HUDEP-2 (cell line): Measurements from ENCODE around the gene GIPC2.

ENCODE experiments used
- DNase-seq, 76 experiments: peaks; one replicate each; lab custom pipeline; 2025; ENCODE audit not compliant: unreplicated experiment in 76 of 76; lab: John Stamatoyannopoulos, UW

GIPC2 gene

DNA sequence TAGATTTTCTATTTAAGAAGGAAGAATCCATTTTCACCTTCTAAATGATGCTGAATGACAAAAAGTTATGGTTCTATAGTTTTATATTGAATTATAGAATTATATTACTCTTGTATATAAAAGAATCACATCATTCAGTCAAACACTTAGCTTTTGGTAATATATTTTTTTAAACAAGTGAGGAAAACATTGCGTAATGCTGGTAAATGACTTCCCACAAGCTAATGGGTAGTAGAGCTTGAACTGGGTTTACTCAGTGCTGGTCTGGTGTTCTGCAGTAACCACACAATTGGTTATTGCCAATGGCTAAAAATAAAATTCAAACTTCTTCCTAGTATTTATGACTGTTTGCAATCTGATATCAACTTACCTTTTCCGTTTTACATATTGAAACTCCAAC, 10.6 kb upstream of the GIPC2 start:
- no peak for DNase-seq

DNA sequence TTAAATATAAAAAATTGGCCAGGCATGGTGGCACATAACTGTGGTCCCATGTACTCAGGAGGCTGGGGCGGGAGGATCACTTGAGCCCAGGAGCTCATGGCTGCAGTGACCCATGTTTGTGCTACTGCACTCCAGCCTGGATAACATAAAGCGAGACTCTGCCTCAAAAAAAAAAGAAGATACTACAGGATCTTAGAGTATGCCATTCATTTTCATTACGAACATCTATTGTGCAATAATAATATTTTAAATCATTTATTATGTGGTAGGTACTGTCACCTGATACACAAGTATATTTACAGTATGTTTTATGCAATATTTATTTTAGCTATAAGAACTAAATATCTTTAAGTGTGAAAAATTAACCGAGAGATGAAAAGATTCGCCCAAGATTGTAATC, 9.3 kb upstream of the GIPC2 start:
- DNase-seq = no peak

DNA sequence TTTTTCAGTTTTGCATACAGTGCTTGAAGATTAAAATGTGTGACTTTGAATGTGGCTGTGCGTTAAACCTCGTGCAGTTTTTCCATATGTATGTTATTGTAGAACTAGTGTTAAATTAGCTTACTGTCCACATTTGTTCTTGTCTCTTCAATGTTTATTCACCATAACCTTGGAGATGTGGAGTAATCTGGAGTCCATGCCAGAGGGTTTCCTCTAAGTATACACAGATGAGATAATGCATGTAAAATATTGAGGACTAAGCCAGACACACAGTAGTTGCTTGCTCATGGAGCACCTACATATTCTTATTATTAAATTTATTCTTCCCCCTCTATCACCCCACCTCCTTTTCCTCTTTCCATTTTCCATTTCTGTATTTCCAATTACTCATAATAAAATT, 7.7 kb upstream of the GIPC2 start:
- no peak for DNase-seq

DNA sequence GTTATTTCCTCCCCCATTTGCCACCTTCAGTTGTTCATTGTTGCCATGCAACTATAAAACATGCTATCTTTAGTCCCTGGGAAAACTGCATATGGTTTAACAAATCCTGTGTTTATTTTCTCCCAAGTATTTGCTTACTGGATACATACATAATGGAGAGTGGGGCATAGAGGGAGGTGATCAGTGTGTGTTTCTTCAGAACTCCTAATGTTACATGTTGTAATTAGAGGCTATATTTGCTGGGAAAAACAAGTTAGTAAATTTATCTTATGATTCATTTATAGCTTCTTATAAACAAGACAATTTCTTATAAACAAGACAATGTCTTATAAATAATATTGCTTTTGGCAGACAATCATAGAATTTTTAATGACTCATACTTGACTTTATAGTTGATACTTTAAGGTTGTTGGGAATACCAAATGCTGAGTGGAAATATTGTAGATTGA, 7.3 kb upstream of the GIPC2 start:
- DNase-seq = no peak

DNA sequence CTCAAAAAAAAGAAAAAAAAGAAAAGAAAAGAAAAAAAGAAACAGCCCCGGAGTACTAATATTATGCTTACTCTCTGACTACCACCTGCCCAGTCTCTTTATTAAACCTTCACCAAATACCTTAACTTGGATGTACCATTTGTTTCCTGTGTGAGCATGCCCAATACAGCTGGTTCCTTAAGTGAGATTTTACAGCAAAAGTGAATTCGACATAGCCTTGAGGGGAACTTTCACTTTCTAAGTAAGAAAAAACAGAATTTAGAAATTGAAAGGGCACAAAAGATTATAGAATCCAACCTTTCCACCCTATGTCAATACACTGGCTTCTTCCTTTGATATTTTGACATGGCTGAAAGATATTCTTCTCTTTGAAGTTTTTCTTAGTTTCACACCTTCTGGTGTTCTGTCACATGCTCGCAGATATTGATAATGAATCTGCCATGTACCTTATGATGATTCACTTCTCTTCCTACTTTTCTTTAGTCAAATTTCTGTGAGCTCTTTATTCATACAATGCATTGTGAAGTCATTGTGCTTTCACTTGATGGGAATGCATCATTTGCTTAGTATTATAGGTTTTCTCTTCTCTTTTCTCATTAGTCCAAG, 5.2 kb upstream of the GIPC2 start:
- DNase-seq = no peak

DNA sequence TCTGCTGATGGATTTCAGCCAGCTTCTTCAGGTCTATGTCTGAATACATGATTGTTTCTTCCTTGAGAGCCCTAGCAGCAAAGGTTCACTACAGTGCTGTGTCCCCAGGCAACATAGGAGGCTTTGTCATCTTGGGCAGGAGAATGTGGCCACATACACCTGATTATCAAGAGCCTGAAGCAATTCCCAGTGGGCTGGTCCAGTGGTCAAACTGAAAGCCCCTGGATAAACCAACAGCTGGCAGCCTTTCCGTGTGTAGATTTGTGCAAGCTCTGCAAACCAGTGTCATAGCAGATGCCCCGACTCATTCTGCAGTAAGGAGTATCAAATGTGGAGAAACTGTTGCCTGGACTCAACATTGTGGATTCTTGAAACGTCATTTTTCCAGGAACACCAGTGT, 2.3 kb upstream of the GIPC2 start:
- no peak for DNase-seq

DNA sequence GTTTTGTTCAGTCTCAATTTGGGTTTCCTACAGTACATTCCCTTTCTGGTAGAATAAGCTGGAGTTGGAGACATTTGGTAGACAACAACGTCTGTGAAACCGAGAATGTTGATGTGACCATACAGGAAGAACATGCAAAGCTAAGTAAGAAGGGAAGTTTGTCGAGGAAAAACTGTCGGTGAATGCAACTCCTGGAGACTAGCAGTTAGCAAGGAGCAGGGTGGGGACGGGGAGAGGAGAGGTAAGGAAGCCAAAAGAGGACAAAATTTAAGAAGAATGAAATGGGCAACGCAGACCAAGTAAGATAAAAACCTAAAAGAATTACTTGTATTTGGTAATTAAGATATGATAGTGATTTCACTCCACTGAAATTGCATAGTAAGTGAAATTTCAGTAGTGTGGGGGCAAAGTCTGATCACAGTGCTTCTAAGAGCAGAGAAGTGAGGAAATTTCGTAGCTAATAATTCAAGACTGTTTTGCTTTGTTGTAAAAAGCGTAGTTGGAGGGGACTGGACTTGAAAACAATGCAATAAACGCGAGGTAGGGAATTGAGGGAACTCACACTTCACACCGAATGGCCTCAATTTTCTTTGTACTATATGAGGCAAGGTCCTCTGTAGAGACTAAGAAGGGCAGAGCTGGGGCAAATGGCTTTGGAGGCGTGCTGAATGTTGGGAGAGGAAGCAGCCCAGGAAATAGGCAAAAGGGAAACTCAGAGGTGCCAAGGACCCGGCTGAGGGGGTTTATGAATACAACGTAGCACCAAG, 787 bp upstream of the GIPC2 start:
- no peak for DNase-seq

DNA sequence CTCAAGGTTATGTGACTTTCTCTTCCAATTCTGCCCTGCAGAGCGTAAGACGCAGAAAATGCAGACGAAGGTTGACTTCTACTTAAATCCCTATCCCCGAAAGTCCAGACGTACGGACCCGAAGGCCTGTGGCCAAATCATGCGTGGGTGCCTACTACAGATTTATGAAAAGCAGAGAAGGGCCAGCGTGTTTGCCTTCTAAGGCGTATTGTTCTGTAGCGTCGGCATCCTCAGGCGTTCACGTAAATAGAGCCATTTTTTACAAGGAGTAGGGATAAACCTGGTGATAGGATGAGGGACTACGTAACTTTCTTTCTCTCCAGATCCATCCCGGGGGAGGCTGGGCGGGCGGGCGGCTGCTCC, 222 bp upstream of the GIPC2 start:
- DNase-seq = no peak

DNA sequence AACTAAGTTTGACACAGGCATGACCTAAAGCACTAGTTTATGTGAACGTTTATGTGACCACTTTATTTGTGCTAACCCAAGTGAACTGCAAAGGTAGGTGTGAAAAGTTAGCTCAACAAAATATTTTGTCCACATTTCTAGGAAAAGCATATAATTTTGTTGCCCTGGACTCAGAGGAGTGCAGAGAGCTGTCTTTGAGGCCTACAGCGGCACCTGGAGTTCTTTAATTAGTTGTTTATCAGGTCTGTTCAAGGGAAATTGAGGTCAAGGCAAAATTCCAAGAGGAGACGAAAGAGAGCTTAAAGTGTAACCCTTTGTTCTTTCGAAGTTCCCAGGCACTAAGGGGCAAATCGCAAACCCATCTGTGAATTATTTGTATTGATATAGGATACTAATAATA, 1.3 kb downstream of the GIPC2 start:
- DNase-seq = no peak

DNA sequence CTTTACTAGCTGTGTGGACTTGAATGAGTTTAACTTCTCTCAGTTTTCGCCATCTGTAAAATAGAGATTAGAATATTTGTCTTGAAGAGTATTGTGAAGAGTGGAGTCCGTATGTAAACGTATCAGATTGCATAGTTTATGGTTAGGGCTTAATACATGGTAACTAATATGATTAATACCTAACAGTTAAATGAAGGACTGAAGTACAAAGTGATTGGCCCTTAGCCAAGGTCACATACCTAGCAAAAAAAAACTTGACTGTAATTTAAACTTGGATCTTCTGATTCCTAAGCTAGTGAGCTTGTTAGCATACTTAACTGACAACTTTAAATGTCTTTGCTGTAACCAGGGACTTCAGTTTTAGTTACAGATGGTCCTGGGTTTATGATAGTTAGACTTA, 1.9 kb downstream of the GIPC2 start:
- DNase-seq = no peak

DNA sequence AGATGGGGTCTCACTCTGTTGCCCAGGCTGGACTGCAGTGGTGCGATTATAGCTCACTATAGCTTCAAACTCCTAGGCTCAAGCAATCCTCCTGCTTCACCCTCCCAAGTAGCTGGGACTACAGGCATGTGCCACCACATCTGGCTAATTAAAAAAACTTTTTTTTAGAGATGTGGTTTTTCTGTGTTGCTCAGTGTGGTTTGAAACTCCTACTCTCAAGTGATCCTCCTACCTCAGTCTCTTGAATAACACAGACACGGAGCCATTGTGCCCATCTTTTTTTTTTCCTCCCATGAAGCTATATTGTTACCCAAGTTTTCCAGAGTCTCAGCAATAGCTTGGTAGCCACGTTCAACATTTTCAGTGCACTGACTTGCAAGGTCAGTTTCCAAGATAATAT, 2.7 kb downstream of the GIPC2 start:
- DNase-seq = no peak

DNA sequence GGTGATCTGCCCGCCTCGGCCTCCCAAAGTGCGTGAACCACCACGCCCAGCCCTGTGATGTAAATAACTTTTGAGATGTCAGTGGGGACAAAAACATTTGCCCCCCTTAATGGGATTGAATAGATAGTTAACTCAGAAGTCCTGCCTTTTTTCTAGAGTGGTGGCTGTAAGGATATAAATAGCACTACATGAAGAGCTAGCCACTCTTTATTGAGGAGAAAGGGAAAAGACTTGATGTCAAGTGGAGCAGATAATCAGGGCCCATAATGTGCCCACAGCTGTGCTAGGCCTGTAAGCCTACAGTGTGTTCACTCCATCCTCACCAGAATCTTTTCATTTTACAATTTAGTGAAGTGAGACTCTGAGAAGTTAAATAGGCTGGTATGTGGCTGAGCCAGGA, 3.6 kb downstream of the GIPC2 start:
- DNase-seq = no peak

DNA sequence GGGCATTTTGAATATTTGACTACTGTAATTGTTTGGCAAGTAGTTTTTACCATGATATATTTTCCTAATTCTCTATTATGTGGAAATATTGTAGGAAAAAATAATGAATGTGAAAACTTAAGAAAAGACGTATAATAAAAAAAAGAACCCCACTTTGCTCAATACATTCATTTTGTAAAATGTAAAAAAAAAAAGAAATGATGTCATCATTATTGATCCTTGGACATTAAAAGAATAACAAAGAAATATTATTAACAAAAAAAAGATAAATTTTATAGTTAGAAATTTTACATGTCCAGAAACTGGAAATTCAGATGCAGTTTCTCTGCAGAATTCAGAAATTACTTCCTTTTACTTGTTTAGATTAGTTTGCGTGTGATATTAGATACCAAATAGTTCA, 5.2 kb downstream of the GIPC2 start:
- DNase-seq = no peak

DNA sequence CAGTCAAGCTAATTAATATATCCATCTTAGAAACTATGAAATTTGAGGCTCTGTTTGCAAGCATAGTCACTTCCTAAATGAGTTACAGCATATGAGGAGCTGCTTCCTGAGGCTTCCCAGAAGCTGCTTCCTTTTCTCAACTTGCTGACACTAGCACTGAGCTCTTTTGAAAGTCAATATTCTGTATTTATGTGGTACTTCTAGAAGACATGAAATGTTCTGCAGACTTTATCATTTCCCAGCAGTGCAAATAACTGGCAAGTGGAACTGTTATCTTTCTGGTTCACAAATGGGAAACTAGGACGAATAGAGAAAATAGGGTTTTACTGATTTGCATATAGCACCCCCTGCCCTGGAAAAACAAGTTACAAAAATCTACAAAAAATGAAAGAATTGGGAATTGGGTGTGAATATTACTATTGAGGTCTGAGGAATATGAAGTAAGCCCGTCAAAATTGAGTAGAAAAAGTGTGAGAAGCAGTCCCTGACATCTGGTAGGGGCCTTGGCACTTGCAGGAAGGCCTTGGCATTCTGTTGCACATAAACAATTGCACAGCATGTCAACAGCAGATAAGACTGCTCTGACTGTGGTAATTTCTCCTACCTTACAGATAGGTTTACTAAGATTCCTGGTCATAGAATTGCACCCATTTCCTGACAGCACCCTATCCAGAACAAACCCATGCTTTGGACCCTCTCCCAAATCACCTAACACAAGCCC, 7.1 kb downstream of the GIPC2 start:
- peak in 46 of 76 experiments; percentile 4 to 79 (median 34) for DNase-seq

DNA sequence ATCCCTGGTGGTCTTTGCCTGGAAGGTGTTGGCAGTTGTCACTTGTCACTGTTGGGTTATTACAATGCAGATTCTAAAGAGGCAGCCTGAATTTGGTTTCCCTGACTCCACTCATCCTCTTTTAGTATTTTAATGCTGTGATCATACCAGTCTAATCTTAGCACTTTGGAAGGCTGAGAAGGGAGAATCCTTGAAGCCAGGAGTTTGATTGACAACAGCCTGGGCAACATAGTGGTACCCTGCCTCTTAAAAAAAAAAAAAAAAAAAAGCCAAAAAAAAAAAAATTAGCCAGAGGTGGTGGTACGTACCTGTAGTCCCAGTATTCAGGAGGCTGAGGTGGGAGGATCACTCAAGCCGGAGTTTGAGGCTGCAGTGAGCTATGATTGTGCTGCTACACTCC, 7.7 kb downstream of the GIPC2 start:
- DNase-seq = no peak

DNA sequence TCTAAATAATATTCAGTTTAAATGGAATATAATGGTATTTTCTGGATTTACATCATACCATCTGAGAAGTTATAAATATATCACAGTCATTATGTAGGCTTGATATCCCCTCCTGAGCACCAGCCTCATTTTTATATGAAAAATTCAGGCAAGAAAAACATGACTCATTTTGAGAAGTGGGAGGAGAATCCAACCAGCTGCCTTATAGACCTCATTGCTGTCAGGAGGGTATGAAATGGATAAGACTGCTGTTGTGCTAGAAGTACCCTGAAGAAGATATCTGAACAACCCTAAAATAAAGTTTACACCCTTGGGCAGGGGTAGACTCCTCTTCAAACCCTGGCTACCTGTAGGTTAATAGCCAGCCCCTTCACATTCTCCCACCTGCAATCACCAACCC, 8.8 kb downstream of the GIPC2 start:
- no peak for DNase-seq

DNA sequence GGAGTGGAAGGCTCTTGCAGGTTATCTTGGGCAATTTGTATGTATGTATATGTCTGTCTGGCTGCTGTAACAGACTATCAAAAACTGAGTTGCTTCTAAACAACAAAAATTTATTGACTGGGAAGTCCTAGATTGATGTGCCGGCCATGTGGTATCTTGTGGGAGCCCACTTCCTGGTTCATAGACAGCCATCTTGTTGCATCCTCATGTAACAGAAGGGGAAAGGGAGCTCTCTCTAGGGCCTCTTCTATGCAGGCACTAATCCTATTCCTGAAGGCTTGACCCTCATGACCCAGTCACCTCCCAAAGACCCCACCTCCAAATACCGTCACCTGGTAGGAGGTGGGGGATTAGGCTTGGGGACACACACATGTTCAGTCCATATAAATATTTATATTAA, 9.2 kb downstream of the GIPC2 start:
- DNase-seq = no peak

DNA sequence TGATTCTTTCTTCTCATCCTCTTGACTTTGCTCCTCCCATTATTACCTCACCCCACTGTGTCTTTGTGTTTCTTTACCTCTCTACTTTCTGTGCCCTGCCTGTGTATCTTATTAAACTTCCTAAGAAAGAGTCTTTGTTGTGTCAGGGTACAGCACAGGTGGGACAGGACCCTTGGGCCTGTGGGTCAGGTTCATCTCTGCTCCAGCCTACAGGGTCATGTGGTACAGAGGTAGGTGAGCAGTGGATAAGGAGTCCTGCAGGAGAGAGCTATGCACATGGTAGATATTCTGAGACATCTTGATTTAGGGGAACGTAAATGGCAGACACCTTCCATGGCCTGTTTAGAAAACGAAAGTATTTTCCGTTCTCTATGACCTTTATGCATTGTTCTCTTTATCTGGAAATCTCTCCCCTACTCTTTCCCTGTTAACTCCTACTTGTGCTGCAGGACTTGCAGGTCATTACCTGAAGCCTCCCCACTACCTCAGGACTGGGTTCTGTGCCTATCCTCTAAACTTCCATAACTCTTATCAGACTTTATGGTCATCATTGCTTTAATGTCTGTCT, 9.9 kb downstream of the GIPC2 start:
- no peak for DNase-seq

DNA sequence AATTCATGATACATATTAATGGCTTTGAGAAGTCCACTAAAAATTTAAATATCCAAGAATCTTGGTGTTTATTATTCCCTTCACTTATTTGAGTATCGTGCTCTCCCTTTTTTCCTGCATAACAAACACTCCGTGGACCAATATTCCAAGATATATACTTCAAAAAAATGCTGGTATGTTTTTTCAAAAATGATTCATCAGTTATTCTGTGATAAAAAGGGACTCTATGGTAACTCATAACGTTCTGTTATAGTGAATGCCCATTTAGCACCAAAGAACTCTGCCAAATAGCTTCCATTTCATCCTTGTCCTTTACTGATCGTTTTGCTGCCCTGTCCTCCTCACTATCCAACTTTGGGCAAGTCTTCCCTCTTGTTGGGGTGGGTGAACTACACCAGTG, 12.9 kb downstream of the GIPC2 start:
- DNase-seq = no peak

DNA sequence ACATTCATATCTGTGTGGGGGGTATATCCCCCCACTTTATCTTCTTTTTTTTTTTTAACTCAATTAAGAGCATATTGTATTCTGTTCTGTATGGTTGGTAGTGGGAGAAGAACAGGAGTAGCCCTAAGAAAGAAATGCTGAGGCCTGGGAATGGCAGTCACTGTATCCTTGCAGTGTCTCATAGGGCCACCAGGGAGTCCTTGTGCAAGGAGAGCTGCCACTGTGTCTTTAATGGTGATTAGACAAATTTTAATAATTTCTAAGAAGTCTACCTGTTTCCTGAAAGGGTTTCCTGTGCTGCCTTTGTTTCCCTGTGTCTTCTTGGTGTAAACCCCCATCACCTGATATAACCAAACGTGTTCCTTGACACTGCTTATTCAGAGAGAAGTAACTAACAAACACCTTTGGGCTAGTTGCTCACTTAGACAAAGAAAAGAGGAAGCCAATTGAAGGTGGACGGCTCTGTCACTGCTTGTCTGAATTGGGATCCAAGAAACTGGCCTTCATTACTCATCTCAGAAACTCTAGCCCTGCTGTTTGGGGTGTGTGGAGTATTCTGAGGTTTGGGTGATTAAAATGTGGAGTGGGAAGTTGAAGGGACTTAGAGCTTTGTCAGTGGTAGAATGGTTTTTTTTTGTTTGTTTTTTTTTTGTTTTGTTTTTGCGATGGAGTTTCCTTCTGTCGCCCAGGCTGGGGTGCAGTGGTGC, 15.2 kb downstream of the GIPC2 start:
- no peak for DNase-seq
